SK-N-MC (cell line): ENCODE measurements around the gene RPS6KB1.

ENCODE experiments used
- EZH2 ChIP-seq: fragments of 200-600 bp; sonication (generic); IDR thresholded peaks from one replicate; pipeline ENCODE4 v1.6.1; 2017; ENCODE audit warnings: antibody characterized with exemption
- FOXP2 ChIP-seq: optimal IDR thresholded peaks from 2 replicates; pipeline ENCODE3; 2011; ENCODE audit warnings: mild to moderate bottlenecking, moderate library complexity; ENCODE audit not compliant: insufficient read depth; ENCODE audit errors: extremely low read length, control extremely low read depth
- POLR2AphosphoS5 ChIP-seq: IDR thresholded peaks from 2 replicates; pipeline ENCODE4 v1.6.1; 2012; ENCODE audit warnings: mild to moderate bottlenecking, low read depth, low read length, borderline replicate concordance

DNA sequence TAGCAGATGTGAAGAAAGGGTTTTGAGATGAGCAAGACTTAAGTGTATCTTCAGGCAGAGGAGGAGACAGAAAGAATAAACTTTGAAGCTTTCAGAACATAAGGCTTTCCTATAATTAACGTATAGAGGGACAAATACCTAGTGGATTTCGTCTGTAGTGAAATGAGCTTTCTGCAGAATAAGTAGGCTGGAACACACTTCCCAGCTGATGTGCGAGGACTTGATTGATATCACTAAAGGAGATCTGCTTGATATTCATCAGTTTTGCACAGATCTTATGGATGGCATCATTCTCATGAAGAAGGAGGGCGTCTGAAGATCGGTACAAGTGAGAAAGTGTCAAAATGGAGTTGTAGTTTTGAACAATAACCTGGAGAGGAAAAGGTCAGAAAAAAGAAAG is 15.0 kb upstream of the RPS6KB1 start:
- TF ChIP-seq POLR2AphosphoS5 (no peak), EZH2 (no peak), FOXP2 (no peak)
